Measurements from ENCODE around the gene PAK3. TPM values are rescaled to one million over a fixed set of nuclear protein-coding genes. Genes with fewer than 3 reads are reported as not detected.

Gene PAK3
- total and polyA plus RNA-seq, 2 of the 8 experiments (the other 6 are each of a cell fraction or from before 2014, with no cell fraction given) = 0.80 to 7.2 TPM

DNA sequence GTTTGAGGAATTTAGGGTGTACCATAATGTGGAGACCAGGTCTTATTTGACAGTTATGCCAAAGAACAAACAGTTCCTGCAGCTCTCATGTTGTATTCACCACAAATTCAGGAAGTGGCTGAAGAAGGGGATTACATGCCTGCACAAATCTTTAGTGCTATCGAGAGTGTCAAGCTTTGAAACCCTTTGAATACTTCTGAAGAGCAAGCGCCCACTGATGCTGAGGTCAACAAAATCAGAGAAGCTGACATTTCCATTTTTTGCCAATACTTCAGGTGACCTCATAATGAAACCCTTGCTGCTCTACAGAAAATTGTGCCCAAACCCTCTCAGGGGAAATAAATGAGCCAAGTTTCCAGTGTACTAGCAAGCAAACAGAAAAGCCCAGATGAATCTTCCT is 28.4 kb downstream of the PAK3 start:
- no peak overlapping the region for H4K8ac ChIP-seq (ENCODE audit: extremely low read depth, insufficient read depth, low read length)
- H4K20me1 ChIP-seq (replicated peaks in 1 of 2; ENCODE audit: control insufficient read depth in 1 of 2, insufficient read depth in 2 of 2, low read length in 2 of 2) = no peaks in the 10 kb centered on the region
- FAIRE-seq = no peak
- no peak overlapping the region for H3K4ac ChIP-seq (replicated peaks; ENCODE audit: insufficient read length, low read depth, low read length)
- H2AFZ ChIP-seq (ENCODE audit: low read length) = no peak overlapping the region
- no peak overlapping the region for H2BK12ac ChIP-seq (ENCODE audit: low read depth, low read length)
- WGBS, 2 experiments (ENCODE audit: extremely low coverage in 1 of 2, insufficient coverage in 1 of 2, insufficient read length in 1 of 2, insufficient replicate concordance in 2 of 2, low coverage in 1 of 2, low lambda C conversion rate in 2 of 2, missing lambda C conversion rate in 1 of 2) = 100% methylated on average over 2 of the region's 2 CpGs; no CpG with 5 or more reads in 1 of the 2 experiments
- no peaks in the 10 kb centered on the region for H3K4me1 ChIP-seq (replicated peaks in 1 of 4; ENCODE audit: control insufficient read depth in 3 of 4, insufficient read depth in 4 of 4, low read length in 3 of 4)
- no peaks in the 10 kb centered on the region for H3K9me3 ChIP-seq (ENCODE audit: insufficient read depth in 2 of 2, low read depth in 1 of 2, low read length in 1 of 2)
- no peak overlapping the region for H4K91ac ChIP-seq (replicated peaks; ENCODE audit: insufficient read length, low read length)
- no peak overlapping the region for H2BK5ac ChIP-seq (ENCODE audit: low read depth, low read length)
- H3K36me3 ChIP-seq (ENCODE audit: control insufficient read depth in 2 of 4, insufficient read depth in 4 of 4, low read length in 3 of 4) = peaks cover 0 to 25% (median 1%) of the 10 kb centered on the region in 4 experiments; a peak in 3 of 8 replicates
- H3K56ac ChIP-seq (replicated peaks; ENCODE audit: insufficient read length, low read depth, low read length) = no peak overlapping the region
- H3K27ac ChIP-seq (ENCODE audit: low read depth, low read length) = no peak overlapping the region
- no peak overlapping the region for H3K23ac ChIP-seq (ENCODE audit: insufficient read length)
- no peak overlapping the region for H2AK5ac ChIP-seq (ENCODE audit: low read depth, low read length)
- H3K23me2 ChIP-seq (ENCODE audit: low read depth, low read length) = no peaks in the 10 kb centered on the region
- H3K4me2 ChIP-seq (ENCODE audit: insufficient read depth in 1 of 2, low read depth in 2 of 2, low read length in 2 of 2) = no peak overlapping the region
- POLR2A ChIA-PET (ENCODE audit: partially characterized antibody) = no interaction called here
- no peak overlapping the region for H3K14ac ChIP-seq (ENCODE audit: insufficient read length)
- H3K18ac ChIP-seq (ENCODE audit: extremely low read depth, low read length) = no peak overlapping the region
- no peaks in the 10 kb centered on the region for H3K27me3 ChIP-seq (replicated peaks in 1 of 4; ENCODE audit: control insufficient read depth in 3 of 4, extremely low read depth in 1 of 4, insufficient read depth in 3 of 4, low read length in 3 of 4)
- no peaks in the 10 kb centered on the region for H3K79me1 ChIP-seq (ENCODE audit: low read depth, low read length)
- no peak overlapping the region for H2BK20ac ChIP-seq (ENCODE audit: low read length)
- no peaks in the 10 kb centered on the region for H3K79me2 ChIP-seq (ENCODE audit: control insufficient read depth in 1 of 2, insufficient read depth in 2 of 2, low read length in 2 of 2)
- DNase-seq (ENCODE audit: low read depth in 1 of 2, low spot score in 2 of 2) = no peak
- no peak overlapping the region for H4K5ac ChIP-seq (ENCODE audit: insufficient read length, low read depth, low read length)
- H2BK15ac ChIP-seq (ENCODE audit: low read length) = no peak overlapping the region
- CTCF ChIA-PET (ENCODE audit: partially characterized antibody) = no interaction called here
- no peak overlapping the region for H2BK120ac ChIP-seq (replicated peaks; ENCODE audit: low read depth, low read length)
- no peak overlapping the region for H3K9ac ChIP-seq (replicated peaks in 1 of 4; ENCODE audit: extremely low read depth in 1 of 4, low read depth in 3 of 4, low read length in 3 of 4)
- no peak overlapping the region for H3K4me3 ChIP-seq (ENCODE audit: extremely low read depth in 1 of 4, insufficient read depth in 2 of 4, low read depth in 3 of 4, low read length in 4 of 4)
- TF ChIP-seq SUZ12 (IDR thresholded peaks at IDR 0.05; ENCODE audit: low read length) = no peak
